ENCODE measurements around the gene SPINK2.

Gene SPINK2

GRCh38 chr4:56821381-56822243 lies at the start of gene SPINK2:
TSS of gene SPINK2 (minus strand) at chr4:56821701. CDS start at chr4:56821662, 39 bp downstream.
- H3K4me3 ChIP-seq (ENCODE audit: low read depth, low read length): no peak within 1 kb of the TSS
- TF ChIP-seq CTCF (IDR thresholded peaks at IDR 0.05; ENCODE audit: low read depth, low read length) (no peak), MAX (IDR thresholded peaks at IDR 0.05; ENCODE audit: low read depth, low read length) (no peak), POLR2A (IDR thresholded peaks at IDR 0.05; ENCODE audit: extremely low read depth, insufficient read length) (no peak), MYC (IDR thresholded peaks at IDR 0.05; ENCODE audit: low read depth, low read length) (no peak)
- DNase-seq (ENCODE audit: low read depth): peak; percentile 44

GRCh38 chr4:56870946-56871345 lies 49.4 kb upstream of the SPINK2 start:
- H3K4me3 ChIP-seq (ENCODE audit: low read depth, low read length): no peak overlapping the region
- TF ChIP-seq CTCF (IDR thresholded peaks at IDR 0.05; ENCODE audit: low read depth, low read length) (no peak), MAX (IDR thresholded peaks at IDR 0.05; ENCODE audit: low read depth, low read length) (no peak), MYC (IDR thresholded peaks at IDR 0.05; ENCODE audit: low read depth, low read length) (no peak), POLR2A (IDR thresholded peaks at IDR 0.05; ENCODE audit: extremely low read depth, insufficient read length) (no peak)
- DNase-seq (ENCODE audit: low read depth): no peak

- no peak overlapping the region for H3K4me3 ChIP-seq (ENCODE audit: low read depth, low read length)
- no peak for TF ChIP-seq CTCF (IDR thresholded peaks at IDR 0.05; ENCODE audit: low read depth, low read length)
- TF ChIP-seq MAX (IDR thresholded peaks at IDR 0.05; ENCODE audit: low read depth, low read length): no peak
- no peak for TF ChIP-seq POLR2A (IDR thresholded peaks at IDR 0.05; ENCODE audit: extremely low read depth, insufficient read length)
- no peak for TF ChIP-seq MYC (IDR thresholded peaks at IDR 0.05; ENCODE audit: low read depth, low read length)
- peak; percentile 68 for DNase-seq (ENCODE audit: low read depth)
These were observed 42.1 kb upstream of the SPINK2 start for GRCh38 chr4:56863441-56864139.

- no peak for DNase-seq (ENCODE audit: low read depth)
- H3K4me3 ChIP-seq (ENCODE audit: low read depth, low read length): no peak overlapping the region
- TF ChIP-seq MYC (IDR thresholded peaks at IDR 0.05; ENCODE audit: low read depth, low read length): no peak
- TF ChIP-seq MAX (IDR thresholded peaks at IDR 0.05; ENCODE audit: low read depth, low read length): no peak
- TF ChIP-seq POLR2A (IDR thresholded peaks at IDR 0.05; ENCODE audit: extremely low read depth, insufficient read length): no peak
- no peak for TF ChIP-seq CTCF (IDR thresholded peaks at IDR 0.05; ENCODE audit: low read depth, low read length)
These were observed 39.9 kb upstream of the SPINK2 start for GRCh38 chr4:56861360-56861759.

- DNase-seq (ENCODE audit: low read depth): no peak
- no peak for TF ChIP-seq MAX (IDR thresholded peaks at IDR 0.05; ENCODE audit: low read depth, low read length)
- no peak for TF ChIP-seq POLR2A (IDR thresholded peaks at IDR 0.05; ENCODE audit: extremely low read depth, insufficient read length)
- no peak for TF ChIP-seq MYC (IDR thresholded peaks at IDR 0.05; ENCODE audit: low read depth, low read length)
- TF ChIP-seq CTCF (IDR thresholded peaks at IDR 0.05; ENCODE audit: low read depth, low read length): no peak
- no peak overlapping the region for H3K4me3 ChIP-seq (ENCODE audit: low read depth, low read length)
These were observed 39.3 kb upstream of the SPINK2 start for GRCh38 chr4:56860781-56861180.
